Fibroblast of villous mesenchyme (primary cell): ENCODE measurements around the gene BEND7. TPM values are rescaled to one million over a fixed set of nuclear protein-coding genes. Genes with fewer than 3 reads are reported as not detected.

Experiments used
- DNase-seq: peaks from one replicate; pipeline ENCODE4 v3.0.0-alpha.2; 2010; ENCODE audit warnings: low read depth
- H3K4me3 ChIP-seq: 2 replicates; pipeline ENCODE4 v1.5.1; 2011; ENCODE audit warnings: low read depth, mild to moderate bottlenecking, low read length
- CTCF ChIP-seq: IDR thresholded peaks from 2 replicates; pipeline ENCODE4 v1.5.1; 2012; ENCODE audit warnings: low read depth, mild to moderate bottlenecking, low read length; ENCODE audit not compliant: insufficient read depth
- total RNA-seq: library from RNA; depleted of rRNA; stranded (reverse); fragments of >200 nt; gene quantifications from 2 replicates; pipeline ENCODE4 v1.2.3, GENCODE V29; 2012

The BEND7 gene
- total RNA-seq, 1 donor = under 0.01 TPM

DNA sequence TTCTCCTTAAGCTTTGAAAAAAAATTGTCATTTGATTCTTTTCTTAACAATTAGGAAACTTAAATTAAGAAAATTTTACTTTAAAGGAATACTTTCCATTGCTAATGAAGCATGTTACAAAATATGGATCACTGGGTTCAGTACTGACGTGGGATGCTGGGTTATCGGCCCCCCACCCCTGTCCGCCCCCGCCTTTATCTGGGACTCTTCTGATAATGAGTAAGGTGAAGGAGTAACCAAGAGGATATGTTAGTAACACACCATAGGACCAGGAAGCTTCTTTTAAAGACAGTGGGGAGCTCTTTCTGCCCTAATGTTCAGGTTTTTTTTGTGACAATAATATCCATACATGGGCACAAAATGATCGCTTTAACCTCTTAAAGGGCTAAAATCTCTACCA is 29.7 kb downstream of the BEND7 start:
- no peak overlapping the region for H3K4me3 ChIP-seq
- DNase-seq = no peak
- no peak for TF ChIP-seq CTCF

DNA sequence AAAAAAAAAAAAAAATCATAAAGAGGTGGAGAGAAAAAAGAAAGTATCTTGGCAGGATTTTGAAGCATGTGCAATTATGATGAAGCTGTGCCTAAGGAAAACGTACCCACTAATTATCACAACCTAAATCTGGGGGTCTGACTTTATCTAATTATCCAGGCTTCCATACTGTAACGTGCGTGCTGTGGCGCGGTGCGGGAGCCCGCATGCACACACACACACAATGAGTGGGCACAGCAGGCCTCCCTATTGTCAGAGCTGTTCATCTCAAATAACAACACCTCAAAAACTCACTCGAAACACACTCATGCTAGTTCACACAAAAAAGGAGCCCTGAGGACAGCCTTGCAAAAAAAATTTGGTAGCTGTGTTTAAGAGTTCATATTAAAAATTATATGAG is 31.9 kb downstream of the BEND7 start:
- no peak for TF ChIP-seq CTCF
- H3K4me3 ChIP-seq = no peak overlapping the region
- no peak for DNase-seq

GRCh38 chr10:13496164-13496563 is 32.6 kb downstream of the BEND7 start:
- DNase-seq = no peak
- no peak overlapping the region for H3K4me3 ChIP-seq
- TF ChIP-seq CTCF = no peak

GRCh38 chr10:13492493-13493180 is 36.2 kb downstream of the BEND7 start:
- DNase-seq = peak; percentile 63
- peak overlapping the region; percentile 47 for H3K4me3 ChIP-seq
- TF ChIP-seq CTCF = no peak

DNA sequence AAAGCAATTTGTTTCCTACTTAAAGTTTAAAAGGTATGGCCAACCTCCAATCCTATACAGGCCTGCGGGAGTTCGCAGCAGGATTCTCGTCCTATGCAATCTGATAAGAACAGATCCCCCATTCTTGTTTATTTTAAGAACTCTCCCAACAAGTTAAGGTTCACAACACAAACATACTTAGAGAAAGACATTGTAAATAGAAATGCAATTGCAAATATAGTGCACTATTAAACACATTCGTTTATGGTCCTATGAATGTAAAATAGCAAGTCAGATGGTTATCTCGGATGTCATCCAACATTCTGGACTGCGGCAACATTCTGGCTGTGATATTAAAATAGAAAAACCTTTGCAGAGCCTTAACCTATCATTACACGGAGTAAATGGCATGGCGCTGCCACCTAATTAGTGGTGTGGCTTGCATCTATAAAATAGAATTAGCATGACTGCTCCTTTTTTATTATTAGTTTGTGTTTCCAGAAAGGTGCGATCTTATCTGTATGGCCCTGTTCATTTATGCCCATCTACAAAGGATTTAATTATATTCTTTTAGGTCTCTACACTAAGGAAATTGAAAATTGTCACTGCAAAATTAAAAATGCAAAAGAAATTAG is 37.0 kb downstream of the BEND7 start:
- no peak for DNase-seq
- TF ChIP-seq CTCF = no peak
- H3K4me3 ChIP-seq = no peak overlapping the region

- H3K4me3 ChIP-seq = no peak overlapping the region
- no peak for TF ChIP-seq CTCF
- no peak for DNase-seq
Observed at GRCh38 chr10:13490503-13490902, 38.3 kb downstream of the BEND7 start.
